H1 (cell line): Measurements from ENCODE around the gene KLHL29. TPM values are rescaled to one million over a fixed set of nuclear protein-coding genes. Genes with fewer than 3 reads are reported as not detected.

Experiments used
- BCL11A ChIP-seq, 2 experiments: IDR thresholded peaks; one replicate each; pipeline ENCODE4 v1.6.1; 2011; ENCODE audit warnings: low read depth in 2 of 2, low read length in 2 of 2, mild to moderate bottlenecking in 2 of 2
- CHD7 ChIP-seq: fragments of 300-600 bp; sonication (generic); IDR thresholded peaks from 2 replicates; pipeline ENCODE4 v1.7.1; 2012; ENCODE audit warnings: low read length, moderate library complexity, mild to moderate bottlenecking, inconsistent platforms; ENCODE audit not compliant: insufficient replicate concordance
- FOSL1 ChIP-seq: IDR thresholded peaks from 2 replicates; pipeline ENCODE4 v1.6.1; 2011; ENCODE audit warnings: mild to moderate bottlenecking, low read depth, low read length, moderate library complexity; ENCODE audit not compliant: insufficient read depth
- GTF2F1 ChIP-seq: IDR thresholded peaks from 2 replicates; pipeline ENCODE4 v1.6.1; 2012; ENCODE audit warnings: low read depth, low read length, improper control_type of control experiment, borderline replicate concordance
- KDM4A ChIP-seq: IDR thresholded peaks from one replicate; pipeline ENCODE4 v1.7.1; 2012; ENCODE audit warnings: low read depth, mild to moderate bottlenecking, moderate library complexity, low read length, inconsistent platforms; ENCODE audit not compliant: severe bottlenecking
- KDM5A ChIP-seq: fragments of 200-600 bp; IDR thresholded peaks from 2 replicates; pipeline ENCODE4 v1.7.1; 2012; ENCODE audit warnings: mild to moderate bottlenecking, low read length, inconsistent platforms, mixed read lengths
- MAX ChIP-seq: IDR thresholded peaks from 2 replicates; pipeline ENCODE4 v1.6.1; 2012; ENCODE audit warnings: inconsistent platforms
- POLR2AphosphoS5 ChIP-seq: IDR thresholded peaks from 2 replicates; pipeline ENCODE4 v1.6.1; 2011; ENCODE audit warnings: low read depth, low read length
- RAD21 ChIP-seq, 2 experiments: IDR thresholded peaks in 1 of 2; conservative IDR thresholded peaks in 1 of 2; 2 replicates each; pipeline ENCODE4 v1.6.1; 2011; ENCODE audit warnings: low read depth in 2 of 2, low read length in 2 of 2, improper control_type of control experiment in 1 of 2, inconsistent platforms in 1 of 2, mild to moderate bottlenecking in 1 of 2, moderate library complexity in 1 of 2
- SP2 ChIP-seq: IDR thresholded peaks from 2 replicates; pipeline ENCODE4 v1.6.1; 2012; ENCODE audit warnings: mild to moderate bottlenecking, low read length, inconsistent platforms
- SP4 ChIP-seq: IDR thresholded peaks from 2 replicates; pipeline ENCODE4 v1.6.1; 2012; ENCODE audit warnings: low read length, inconsistent platforms
- SUZ12 ChIP-seq: fragments of 200-600 bp; sonication (generic); IDR thresholded peaks from 2 replicates; pipeline ENCODE4 v1.6.1; 2012; ENCODE audit warnings: mild to moderate bottlenecking, inconsistent platforms, low read length, moderate library complexity, mixed read lengths
- polyA plus RNA-seq, 7 experiments: library from polyadenylated mRNA; depleted of rRNA in 3 of 7; stranded (reverse) in 5 of 7; unstranded in 2 of 7; fragments of >200 nt in 5 of 7; fragments of 200-250 nt in 2 of 7; gene quantifications; 1 replicate in 5 of 7; 2 replicates in 1 of 7; 4 replicates in 1 of 7; pipeline versions ENCODE4 v1.2.1 to v1.2.3, GENCODE V29; 2011 to 2013; ENCODE audit warnings: missing spikeins in 2 of 7, mixed read lengths in 2 of 7
- total RNA-seq: library from RNA; stranded (reverse); fragmentation: NEBNext Ultra II Directional; extraction: Animal tissue kit (Norgen Biotek cat#: 25700); gene quantifications from 2 replicates; pipeline ENCODE4 v1.2.1, GENCODE V29; 2021

Gene KLHL29
- total and polyA plus RNA-seq, 2 of the 8 experiments (the other 6 are each of a cell fraction or from before 2014, with no cell fraction given), result 1.1 to 4.7 TPM

DNA sequence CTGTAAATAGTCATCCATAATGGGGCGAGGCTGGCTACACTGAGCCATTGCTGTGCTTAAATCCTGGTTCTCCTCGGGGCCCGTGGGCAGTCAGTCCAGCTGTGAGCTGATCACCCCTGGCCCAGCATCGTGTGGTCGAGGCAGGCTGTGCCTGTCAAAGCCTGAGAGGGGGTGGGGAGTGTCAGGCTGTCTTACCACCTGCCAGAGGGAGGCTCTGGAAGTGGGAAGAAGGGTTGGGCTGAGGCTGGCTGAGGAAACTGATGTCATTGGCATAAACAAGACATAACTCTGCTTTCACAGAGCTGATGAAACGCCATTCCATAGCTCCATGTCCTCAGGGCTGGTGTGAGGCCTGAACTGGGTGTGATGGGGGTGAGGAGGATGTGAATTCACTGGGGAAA, 49.7 kb downstream of the KLHL29 start (continued):
- TF ChIP-seq CHD7, result no peak
- TF ChIP-seq RAD21 (IDR thresholded peaks at IDR 0.05 in 1 of 2, conservative IDR thresholded peaks at IDR 0.05 in 1 of 2; ENCODE audit: low read depth in 2 of 2, low read length in 2 of 2), result no peak
- no peak for TF ChIP-seq POLR2AphosphoS5
- no peak for TF ChIP-seq KDM5A
- TF ChIP-seq FOSL1, result no peak
- no peak for TF ChIP-seq KDM4A
- no peak for TF ChIP-seq SUZ12
- TF ChIP-seq SP4, result no peak
- TF ChIP-seq MAX, result 0 out of 2 replicates have a peak, but pooled peaks have one; percentile 26
- no peak for TF ChIP-seq SP2
- no peak for TF ChIP-seq BCL11A (IDR thresholded peaks at IDR 0.05; ENCODE audit: low read depth in 2 of 2, low read length in 2 of 2)
- no peak for TF ChIP-seq GTF2F1
